Ishikawa (cell line): ENCODE results near the gene RPL28.

Experiments used
- CEBPB ChIP-seq: IDR thresholded peaks from 2 replicates; pipeline ENCODE4 v1.6.1; 2012
- CREB1 ChIP-seq: IDR thresholded peaks from 2 replicates; pipeline ENCODE4 v1.6.1; 2012; ENCODE audit warnings: low read depth
- EGR1 ChIP-seq: IDR thresholded peaks from 2 replicates; pipeline ENCODE4 v1.6.1; 2012
- EP300 ChIP-seq: IDR thresholded peaks from 2 replicates; pipeline ENCODE4 v1.6.1; 2012; ENCODE audit warnings: borderline replicate concordance
- FOXM1 ChIP-seq: IDR thresholded peaks from 2 replicates; pipeline ENCODE4 v1.6.1; 2012; ENCODE audit warnings: low read depth, borderline replicate concordance
- NFIC ChIP-seq: IDR thresholded peaks from 2 replicates; pipeline ENCODE4 v1.6.1; 2012
- RAD21 ChIP-seq: IDR thresholded peaks from 2 replicates; pipeline ENCODE4 v1.6.1; 2012; ENCODE audit warnings: low read depth
- TAF1 ChIP-seq: IDR thresholded peaks from 2 replicates; pipeline ENCODE4 v1.6.1; 2012; ENCODE audit warnings: low read depth, mild to moderate bottlenecking
- TCF12 ChIP-seq: IDR thresholded peaks from 2 replicates; pipeline ENCODE4 v1.6.1; 2012; ENCODE audit warnings: low read depth
- TEAD4 ChIP-seq: IDR thresholded peaks from 2 replicates; pipeline ENCODE4 v1.6.1; 2012
- YY1 ChIP-seq: IDR thresholded peaks from 2 replicates; pipeline ENCODE4 v1.6.1; 2012; ENCODE audit warnings: low read depth
- ZBTB7A ChIP-seq: IDR thresholded peaks from 2 replicates; pipeline ENCODE4 v1.6.1; 2012; ENCODE audit warnings: low read depth
- TF ChIP-seq, protein P1 (sequence below): IDR thresholded peaks from 2 replicates; pipeline ENCODE4 v1.6.1; 2012
- TF ChIP-seq, protein P2 (sequence below): IDR thresholded peaks from 2 replicates; pipeline ENCODE4 v1.6.1; 2012; ENCODE audit warnings: low read depth, mild to moderate bottlenecking
- TF ChIP-seq, protein P3 (sequence below): IDR thresholded peaks from 2 replicates; pipeline ENCODE4 v1.6.1; 2012

RPL28 gene

DNA sequence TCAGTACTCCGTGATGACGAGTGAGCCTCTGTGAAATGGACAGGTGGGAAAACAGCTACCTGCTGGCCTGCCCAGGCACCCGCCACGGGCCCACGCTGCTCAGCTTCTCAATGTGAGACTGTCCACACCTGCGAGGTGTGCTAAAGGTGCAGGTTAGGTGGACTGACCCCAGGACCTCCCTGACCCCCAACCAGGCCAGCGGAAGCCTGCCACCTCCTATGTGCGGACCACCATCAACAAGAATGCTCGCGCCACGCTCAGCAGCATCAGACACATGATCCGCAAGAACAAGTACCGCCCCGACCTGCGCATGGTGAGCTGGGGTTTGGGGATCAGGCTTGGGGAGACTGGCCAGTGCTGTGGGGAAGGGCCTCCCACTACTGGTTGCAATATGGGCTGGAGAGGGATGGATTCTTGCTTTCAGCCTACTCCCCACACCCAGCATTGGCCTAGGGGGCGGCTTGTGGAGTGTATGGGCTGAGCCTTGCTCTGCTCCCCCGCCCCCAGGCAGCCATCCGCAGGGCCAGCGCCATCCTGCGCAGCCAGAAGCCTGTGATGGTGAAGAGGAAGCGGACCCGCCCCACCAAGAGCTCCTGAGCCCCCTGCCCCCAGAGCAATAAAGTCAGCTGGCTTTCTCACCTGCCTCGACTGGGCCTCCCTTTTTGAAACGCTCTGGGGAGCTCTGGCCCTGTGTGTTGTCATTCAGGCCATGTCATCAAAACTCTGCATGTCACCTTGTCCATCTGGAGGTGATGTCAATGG, 2.2 kb downstream of the RPL28 start:
- TF ChIP-seq RAD21 (no peak), EP300 (no peak), ZBTB7A (no peak), CREB1 (no peak), TEAD4 (no peak), TCF12 (no peak), TAF1 (no peak)

DNA sequence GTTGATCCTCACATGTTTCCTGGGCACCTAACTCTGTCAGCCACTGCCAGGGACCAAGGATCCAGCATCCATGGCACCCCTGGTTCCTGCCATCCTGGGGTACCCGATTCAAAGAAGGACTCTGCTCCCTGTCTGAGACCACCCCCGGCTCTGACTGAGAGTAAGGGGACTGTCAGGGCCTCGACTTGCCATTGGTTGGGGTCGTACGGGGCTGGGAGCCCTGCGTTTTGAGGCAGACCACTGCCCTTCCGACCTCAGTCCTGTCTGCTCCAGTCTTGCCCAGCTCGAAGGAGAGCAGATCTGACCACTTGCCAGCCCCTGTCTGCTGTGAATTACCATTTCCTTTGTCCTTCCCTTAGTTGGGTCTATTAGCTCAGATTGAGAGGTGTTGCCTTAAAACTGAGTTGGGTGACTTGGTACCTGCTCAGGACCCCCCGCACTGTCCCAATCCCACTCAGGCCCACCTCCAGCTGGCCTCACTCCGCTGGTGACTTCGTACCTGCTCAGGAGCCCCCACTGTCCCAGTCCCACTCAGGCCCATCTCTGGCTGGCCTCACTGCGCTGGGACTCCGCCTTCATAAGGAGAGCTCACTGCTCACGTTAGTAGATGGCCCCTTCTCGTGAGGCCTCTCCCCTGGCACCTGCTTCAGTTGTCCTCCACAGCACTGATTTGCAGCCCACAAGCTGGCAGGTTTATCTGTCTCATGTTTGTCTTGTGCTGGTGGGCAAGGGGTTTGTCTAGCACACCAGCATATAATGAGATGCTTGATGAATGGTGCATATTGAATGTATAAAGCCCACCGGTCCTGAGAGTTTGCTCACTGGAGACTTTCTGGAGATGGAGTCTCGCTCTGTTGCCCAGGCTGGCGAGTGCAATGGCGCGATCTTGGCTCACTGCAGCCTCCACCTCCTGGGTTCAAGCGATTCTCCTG, 3.9 kb downstream of the RPL28 start:
- TF ChIP-seq TEAD4, result no peak
- TF ChIP-seq, protein P1, sequence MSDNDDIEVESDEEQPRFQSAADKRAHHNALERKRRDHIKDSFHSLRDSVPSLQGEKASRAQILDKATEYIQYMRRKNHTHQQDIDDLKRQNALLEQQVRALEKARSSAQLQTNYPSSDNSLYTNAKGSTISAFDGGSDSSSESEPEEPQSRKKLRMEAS, result no peak
- TF ChIP-seq, protein P2, sequence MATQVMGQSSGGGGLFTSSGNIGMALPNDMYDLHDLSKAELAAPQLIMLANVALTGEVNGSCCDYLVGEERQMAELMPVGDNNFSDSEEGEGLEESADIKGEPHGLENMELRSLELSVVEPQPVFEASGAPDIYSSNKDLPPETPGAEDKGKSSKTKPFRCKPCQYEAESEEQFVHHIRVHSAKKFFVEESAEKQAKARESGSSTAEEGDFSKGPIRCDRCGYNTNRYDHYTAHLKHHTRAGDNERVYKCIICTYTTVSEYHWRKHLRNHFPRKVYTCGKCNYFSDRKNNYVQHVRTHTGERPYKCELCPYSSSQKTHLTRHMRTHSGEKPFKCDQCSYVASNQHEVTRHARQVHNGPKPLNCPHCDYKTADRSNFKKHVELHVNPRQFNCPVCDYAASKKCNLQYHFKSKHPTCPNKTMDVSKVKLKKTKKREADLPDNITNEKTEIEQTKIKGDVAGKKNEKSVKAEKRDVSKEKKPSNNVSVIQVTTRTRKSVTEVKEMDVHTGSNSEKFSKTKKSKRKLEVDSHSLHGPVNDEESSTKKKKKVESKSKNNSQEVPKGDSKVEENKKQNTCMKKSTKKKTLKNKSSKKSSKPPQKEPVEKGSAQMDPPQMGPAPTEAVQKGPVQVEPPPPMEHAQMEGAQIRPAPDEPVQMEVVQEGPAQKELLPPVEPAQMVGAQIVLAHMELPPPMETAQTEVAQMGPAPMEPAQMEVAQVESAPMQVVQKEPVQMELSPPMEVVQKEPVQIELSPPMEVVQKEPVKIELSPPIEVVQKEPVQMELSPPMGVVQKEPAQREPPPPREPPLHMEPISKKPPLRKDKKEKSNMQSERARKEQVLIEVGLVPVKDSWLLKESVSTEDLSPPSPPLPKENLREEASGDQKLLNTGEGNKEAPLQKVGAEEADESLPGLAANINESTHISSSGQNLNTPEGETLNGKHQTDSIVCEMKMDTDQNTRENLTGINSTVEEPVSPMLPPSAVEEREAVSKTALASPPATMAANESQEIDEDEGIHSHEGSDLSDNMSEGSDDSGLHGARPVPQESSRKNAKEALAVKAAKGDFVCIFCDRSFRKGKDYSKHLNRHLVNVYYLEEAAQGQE, result no peak
- TF ChIP-seq RAD21, result no peak
- TF ChIP-seq TCF12, result no peak
- TF ChIP-seq CREB1, result no peak
- no peak for TF ChIP-seq NFIC
- TF ChIP-seq, protein P3, sequence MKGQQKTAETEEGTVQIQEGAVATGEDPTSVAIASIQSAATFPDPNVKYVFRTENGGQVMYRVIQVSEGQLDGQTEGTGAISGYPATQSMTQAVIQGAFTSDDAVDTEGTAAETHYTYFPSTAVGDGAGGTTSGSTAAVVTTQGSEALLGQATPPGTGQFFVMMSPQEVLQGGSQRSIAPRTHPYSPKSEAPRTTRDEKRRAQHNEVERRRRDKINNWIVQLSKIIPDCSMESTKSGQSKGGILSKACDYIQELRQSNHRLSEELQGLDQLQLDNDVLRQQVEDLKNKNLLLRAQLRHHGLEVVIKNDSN, result no peak
- TF ChIP-seq CEBPB, result no peak
- no peak for TF ChIP-seq EGR1
- no peak for TF ChIP-seq ZBTB7A
- no peak for TF ChIP-seq FOXM1
- no peak for TF ChIP-seq YY1
- TF ChIP-seq EP300, result no peak
- TF ChIP-seq TAF1, result no peak

DNA sequence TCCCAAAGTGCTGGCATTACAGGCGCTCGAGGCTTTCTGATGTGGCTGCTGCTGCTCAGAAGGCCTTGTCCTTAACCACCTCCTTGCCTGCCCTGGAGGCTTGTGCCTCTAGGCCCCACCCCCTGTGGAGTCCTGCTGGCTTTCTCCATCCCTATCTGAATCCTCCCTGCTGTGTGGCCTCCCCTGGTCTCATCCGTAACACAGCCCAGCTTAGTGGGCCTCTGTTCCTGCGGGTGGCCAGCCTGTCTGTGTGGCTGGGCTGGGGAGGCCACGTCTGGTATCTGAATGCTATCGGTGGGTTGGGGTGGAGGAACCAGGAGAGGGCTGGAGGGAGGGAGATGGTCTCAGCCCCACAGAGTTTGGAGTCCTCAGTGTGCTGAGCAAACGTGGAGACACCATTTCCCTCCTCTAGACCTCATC, 4.7 kb downstream of the RPL28 start:
- no peak for TF ChIP-seq YY1
- TF ChIP-seq RAD21, result no peak
- no peak for TF ChIP-seq NFIC
- TF ChIP-seq CREB1, result no peak
- no peak for TF ChIP-seq TAF1
- TF ChIP-seq, protein P1, result no peak
- TF ChIP-seq CEBPB, result no peak
- no peak for TF ChIP-seq EP300
- TF ChIP-seq TEAD4, result no peak
- no peak for TF ChIP-seq EGR1
- TF ChIP-seq, protein P2, result no peak
- TF ChIP-seq FOXM1, result no peak
- TF ChIP-seq, protein P3, result no peak
- no peak for TF ChIP-seq TCF12
- no peak for TF ChIP-seq ZBTB7A

GRCh38 chr19:55391191-55391670, 5.5 kb downstream of the RPL28 start:
- TF ChIP-seq NFIC (peak; percentile 51; the same call in 1 of the 2 replicates), TEAD4 (no peak)

GRCh38 chr19:55391702-55392615, 6.2 kb downstream of the RPL28 start:
- 0 out of 2 replicates have a peak, but pooled peaks have one; percentile 17 for TF ChIP-seq CEBPB
- no peak for TF ChIP-seq FOXM1
- no peak for TF ChIP-seq TCF12
